MG63 (cell line): Measurements from ENCODE around the gene EPOP. TPM values are rescaled to one million over a fixed set of nuclear protein-coding genes. Genes with fewer than 3 reads are reported as not detected.
"Not testable (repeated sequence)": the region's sequence is repeated elsewhere in the genome, so short reads cannot be mapped to it uniquely, and the experiment has no call there.

Experiments used
- DNase-seq: peaks from one replicate; pipeline ENCODE4 v3.0.0-alpha.2; 2020
- H3K27me3 ChIP-seq: fragments of 250-450 bp; sonication (Bioruptor Pico); 2 replicates; pipeline ENCODE4 v1.5.1; 2020; ENCODE audit warnings: mild to moderate bottlenecking, moderate library complexity
- H3K36me3 ChIP-seq: fragments of 250-450 bp; sonication (Bioruptor Pico); 2 replicates; pipeline ENCODE4 v1.5.1; 2020; ENCODE audit warnings: mild to moderate bottlenecking, moderate library complexity
- H3K4me3 ChIP-seq: fragments of 250-450 bp; sonication (Bioruptor Pico); 2 replicates; pipeline ENCODE4 v1.5.1; 2020; ENCODE audit warnings: mild to moderate bottlenecking, moderate library complexity
- H3K9me3 ChIP-seq: fragments of 250-450 bp; sonication (Bioruptor Pico); 2 replicates; pipeline ENCODE4 v1.5.1; 2020; ENCODE audit warnings: mild to moderate bottlenecking, moderate library complexity
- total RNA-seq: library from RNA; depleted of rRNA; stranded (reverse); fragments of >200 nt; shearing (Covaris generic); gene quantifications from 2 replicates; pipeline ENCODE4 v1.2.3, GENCODE V29; 2014; ENCODE audit warnings: low replicate concordance

Gene EPOP
- total RNA-seq, 1 experiment from 2014 or later: 7.9 TPM

DNA sequence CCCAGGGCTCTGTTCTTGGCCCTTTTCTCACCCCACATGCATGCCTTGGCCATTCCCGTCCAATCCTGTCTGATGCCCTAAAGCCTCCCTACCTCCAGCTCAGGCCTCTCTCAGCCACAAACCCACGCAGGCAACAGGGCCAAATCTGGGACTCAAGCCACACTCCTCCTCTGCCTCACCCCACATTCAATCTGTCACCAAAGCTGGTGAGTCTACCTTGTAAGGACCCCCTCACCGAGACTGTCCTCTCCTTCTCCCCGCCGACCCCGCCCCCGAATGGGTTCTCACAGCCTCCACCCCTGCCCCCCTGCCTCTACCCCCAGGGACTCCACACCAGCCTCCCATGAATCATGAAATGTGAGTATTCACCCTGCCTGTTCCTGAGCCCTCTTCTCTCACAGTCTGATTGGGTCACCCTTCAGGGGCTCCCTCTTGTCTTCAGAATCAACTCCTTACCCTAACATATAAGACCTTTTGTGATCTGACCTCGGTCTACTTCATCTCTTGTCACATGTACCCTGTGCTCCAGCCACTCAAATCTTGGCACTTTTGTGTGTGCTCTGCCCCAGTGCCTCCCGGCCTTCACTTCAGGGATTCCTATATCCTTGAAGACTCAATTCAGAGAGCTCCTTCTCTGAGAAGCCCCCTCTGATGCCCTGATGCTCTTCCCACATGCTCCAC, 10.7 kb downstream of the EPOP start:
- Histone ChIP-seq H3K9me3 (no peaks in the 10 kb centered on the region), H3K4me3 (no peak overlapping the region), H3K36me3 (no peaks in the 10 kb centered on the region), H3K27me3 (peaks cover 3% of the 10 kb centered on the region; the same call in 1 of the 2 replicates)
- DNase-seq: peak; percentile 7

DNA sequence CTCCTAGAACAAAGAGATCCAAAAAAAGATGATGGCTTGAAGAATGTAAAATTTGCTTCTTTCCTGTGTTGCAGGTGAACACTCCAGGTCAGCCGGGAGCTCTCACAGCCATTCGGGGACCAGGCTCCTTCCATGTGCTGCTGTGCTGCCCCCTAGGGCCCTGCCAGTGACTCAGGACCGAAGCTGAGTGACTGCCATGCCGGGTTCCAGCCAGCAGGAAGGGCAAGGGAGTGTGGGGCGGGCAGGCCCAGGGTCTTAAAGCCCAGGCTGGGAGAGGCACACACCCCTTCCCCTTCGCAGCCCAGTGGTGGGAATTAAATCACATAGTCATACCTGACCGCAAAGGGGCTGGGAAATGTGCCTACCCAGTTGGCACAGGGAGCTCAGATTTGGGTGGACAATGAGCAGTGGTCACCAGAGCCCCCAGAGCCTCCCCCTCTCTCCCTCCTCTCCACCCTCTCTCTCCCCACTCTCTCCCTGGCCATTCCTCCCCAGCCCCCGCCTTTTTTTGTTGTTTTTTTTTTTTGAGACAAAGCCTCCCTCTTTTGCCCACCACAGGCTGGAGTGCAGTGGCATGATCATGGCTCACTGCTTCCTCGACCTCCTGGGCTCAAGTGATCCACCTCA, 11.5 kb downstream of the EPOP start:
- Histone ChIP-seq H3K9me3 (no peaks in the 10 kb centered on the region), H3K27me3 (no peaks in the 10 kb centered on the region; the same call in 1 of the 2 replicates), H3K36me3 (no peaks in the 10 kb centered on the region), H3K4me3 (no peak overlapping the region)
- DNase-seq: peak; percentile 73

DNA sequence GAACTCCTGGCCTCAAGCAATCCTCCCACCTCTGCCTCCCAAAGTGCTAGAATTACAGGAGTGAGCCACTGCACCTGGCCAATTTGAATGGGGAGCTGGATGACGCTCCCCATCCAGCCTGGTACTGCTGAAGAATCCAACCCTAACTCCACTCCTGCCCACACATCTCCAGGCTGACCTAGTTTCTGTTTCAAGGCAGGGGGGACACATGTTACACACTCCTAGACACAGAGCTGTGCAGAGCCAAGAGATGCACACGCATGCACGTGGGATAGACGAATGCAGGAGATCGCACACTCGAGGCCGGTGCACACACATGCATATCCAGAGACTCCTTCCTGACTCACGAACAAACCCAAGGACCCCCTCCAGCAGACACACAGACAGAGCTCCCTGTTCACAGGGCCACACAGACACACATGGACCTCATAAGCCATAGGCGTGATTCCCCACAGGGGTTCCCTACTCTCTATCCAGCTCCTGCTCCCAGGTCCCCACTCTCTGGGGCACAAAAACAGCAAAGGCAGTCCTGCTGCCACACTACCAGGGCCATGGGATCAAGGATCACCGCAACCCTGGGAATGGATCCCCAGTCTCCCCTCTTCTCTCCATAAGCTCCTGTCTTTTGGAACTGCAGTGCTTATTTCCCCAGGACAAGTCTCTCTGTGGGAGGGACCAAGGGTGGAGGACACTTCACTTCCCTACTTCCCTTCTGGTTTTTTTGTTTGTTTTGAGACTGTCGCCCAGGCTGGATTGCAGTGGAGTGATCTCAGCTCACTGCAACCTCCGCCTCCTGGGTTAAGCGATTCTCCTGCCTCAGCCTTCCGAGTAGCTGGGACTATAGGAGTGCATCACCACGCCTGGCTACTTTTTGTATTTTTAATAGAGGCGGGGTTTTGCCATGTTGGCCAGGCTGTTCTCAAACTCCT, 14.4 kb downstream of the EPOP start:
- Histone ChIP-seq H3K4me3 (no peak overlapping the region), H3K9me3 (no peaks in the 10 kb centered on the region), H3K36me3 (no peaks in the 10 kb centered on the region), H3K27me3 (no peaks in the 10 kb centered on the region)
- DNase-seq: no peak

DNA sequence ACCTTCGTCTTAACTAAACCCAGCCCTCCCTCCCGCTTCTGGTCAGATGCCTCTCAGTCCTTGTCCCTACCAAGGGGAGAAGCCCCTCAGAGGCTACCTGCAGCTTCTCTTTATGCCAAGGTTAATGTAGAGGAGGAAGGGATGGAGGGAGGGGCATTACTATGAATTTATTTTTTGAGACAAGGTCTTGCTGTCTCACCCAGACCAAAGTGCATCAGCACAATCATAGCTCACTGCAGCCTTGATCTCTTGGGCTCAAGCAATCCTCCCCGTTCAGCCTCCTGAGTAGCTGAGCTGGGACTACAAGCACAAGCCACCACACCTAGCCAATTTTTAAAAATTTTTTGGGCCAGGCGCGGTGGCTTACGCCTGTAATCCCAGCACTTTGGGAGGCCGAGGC, 15.3 kb downstream of the EPOP start:
- no peaks in the 10 kb centered on the region for H3K36me3 ChIP-seq
- no peak for DNase-seq
- H3K9me3 ChIP-seq: no peaks in the 10 kb centered on the region
- H3K4me3 ChIP-seq: no peak overlapping the region
- H3K27me3 ChIP-seq: no peaks in the 10 kb centered on the region

DNA sequence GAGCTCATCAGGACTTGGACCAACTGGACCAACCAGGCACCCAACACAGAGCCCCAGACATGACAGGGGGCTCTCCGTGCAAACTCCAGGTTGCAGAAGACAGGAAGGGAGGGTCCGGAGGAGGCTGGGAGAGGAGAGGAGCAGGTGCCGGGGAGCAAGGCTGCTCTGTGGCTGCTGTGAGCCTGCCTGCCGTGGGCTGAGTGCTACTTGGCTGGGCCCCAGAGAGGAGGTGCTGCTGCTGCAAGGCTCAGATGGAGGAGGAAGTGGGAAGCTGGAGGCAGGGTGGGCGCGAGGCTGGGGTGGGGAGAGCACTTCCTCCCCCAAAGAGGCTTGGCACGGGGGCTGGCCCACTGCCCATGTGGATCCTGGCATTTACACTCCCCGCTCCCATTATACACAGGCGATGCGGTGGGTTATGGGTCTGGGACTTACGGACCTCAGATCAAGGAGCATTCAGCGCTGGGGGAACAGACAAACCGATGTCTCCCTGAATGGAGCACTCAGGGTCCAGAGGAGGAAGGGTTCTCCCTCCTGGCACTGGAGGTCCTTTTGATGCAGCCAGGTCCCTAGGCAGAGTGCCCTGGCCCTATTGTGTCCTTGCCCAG, 15.9 kb downstream of the EPOP start:
- DNase-seq: no peak
- Histone ChIP-seq H3K27me3 (no peaks in the 10 kb centered on the region), H3K36me3 (no peaks in the 10 kb centered on the region)

DNA sequence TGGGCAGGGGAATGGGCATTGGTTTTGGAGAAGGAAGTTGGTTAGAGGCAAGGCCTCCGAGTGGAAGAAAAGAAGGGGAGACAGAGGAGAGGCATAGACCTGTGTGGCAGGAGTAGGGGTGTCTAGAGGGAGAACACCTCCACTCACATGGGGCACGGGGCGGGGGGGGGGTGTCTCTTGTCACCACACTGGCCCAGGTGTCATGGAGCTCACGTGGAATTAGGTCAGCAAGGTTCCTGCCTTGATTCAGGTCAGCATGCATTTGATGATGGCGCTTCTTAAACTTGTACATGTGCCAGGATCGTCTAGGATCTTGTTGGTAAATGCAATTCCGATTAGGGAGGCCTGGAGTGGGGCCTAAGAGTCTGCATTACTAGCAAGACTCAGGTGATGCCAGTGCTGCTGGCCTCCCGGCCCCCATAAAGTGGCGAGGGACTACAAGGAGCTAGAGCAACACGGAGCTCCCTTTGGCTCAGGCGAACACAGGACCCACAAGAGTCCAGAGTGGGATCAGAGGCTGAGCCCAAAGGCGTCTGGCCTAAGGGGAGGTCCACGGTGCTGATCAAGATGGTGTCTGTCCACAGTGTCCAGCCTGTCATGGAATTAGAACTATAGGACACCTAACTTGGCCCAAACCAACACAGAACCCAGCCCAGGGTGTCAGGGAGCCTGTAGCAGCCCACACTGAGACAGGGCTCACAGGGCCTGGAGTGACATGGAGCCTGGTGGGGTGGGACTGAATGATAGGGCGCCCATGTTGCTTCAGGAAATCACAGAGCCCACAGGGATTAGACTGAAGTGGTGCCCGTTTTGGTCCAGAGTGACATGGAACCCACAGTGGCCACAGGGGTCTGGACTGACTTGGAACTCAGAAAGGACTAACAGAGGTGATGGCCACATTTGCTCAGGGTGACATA, 16.7 kb downstream of the EPOP start:
- H3K9me3 ChIP-seq: no peaks in the 10 kb centered on the region
- H3K4me3 ChIP-seq: no peak overlapping the region
- no peaks in the 10 kb centered on the region for H3K27me3 ChIP-seq
- H3K36me3 ChIP-seq: no peaks in the 10 kb centered on the region
- DNase-seq: no peak

More for the DNA sequence above, 15.9 kb downstream of the EPOP start:
- no peaks in the 10 kb centered on the region for H3K9me3 ChIP-seq
- no peak overlapping the region for H3K4me3 ChIP-seq

DNA sequence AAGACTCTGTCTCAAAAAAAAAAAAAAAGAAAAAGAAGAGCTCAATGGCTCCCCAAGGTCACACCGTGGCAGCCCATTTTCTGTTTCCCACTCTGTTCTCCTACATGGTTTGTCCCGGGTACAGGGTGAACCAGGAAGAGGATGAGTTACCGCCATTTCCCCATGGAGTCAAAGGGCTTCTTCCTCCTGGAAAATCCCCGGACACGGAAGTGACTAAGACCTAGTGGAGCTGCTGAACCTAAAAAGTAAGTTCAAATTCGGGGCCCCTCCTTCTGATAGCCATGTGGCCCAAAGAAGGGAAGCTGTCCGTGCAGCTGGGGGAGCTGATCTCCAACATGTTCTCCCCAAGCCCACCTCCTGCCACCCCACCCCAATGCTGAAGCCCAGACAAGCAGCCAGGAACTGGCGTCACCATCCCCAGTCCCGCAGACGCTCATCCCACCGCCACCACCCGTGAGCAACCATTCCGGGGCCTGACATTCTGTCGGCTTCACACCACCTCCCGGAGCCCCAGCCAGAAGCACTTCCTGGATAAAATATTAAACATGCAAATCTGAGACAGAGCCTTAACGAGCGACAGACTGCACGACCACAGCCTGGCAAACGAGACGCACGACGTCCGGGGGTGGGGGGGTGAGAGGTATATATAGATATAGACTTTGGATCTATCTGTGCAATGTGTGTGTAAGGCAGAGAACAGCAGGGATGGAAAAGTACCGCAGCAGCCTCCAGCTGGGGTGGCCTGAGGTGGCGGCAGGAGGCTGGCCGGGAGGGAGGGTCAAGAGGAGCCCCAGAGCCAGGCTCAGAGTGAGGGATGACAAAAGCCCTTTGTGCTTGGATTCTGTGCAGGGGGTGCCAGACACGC, 17.6 kb downstream of the EPOP start:
- no peak for DNase-seq
- Histone ChIP-seq H3K36me3 (no peaks in the 10 kb centered on the region), H3K4me3 (no peak overlapping the region), H3K27me3 (no peaks in the 10 kb centered on the region), H3K9me3 (no peaks in the 10 kb centered on the region)

- Histone ChIP-seq H3K4me3 (no peak overlapping the region), H3K36me3 (no peaks in the 10 kb centered on the region), H3K9me3 (no peaks in the 10 kb centered on the region), H3K27me3 (no peaks in the 10 kb centered on the region)
- no peak for DNase-seq
These were observed 20.1 kb downstream of the EPOP start for GRCh38 chr17:38654411-38655398.

DNA sequence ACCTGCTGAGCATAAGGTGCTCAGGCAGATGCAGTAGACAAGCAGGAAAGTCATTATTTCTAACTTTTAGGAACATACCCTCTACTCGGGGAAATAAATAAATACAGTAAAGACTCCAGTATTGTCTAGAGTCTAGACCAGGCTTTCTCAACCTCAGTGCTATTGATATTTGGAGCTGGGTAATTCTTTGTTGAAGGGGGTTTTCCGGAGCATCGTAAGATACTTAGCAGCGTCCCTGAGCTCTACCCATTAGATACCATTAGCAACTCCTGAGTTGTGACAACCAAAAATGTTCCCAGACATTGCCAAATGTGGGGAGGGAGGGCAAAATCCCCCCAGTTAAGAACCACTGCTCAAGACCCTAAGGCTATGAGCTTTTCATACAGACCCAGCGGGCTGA, 21.1 kb downstream of the EPOP start:
- no peak for DNase-seq
- Histone ChIP-seq H3K4me3 (no peak overlapping the region), H3K27me3 (no peaks in the 10 kb centered on the region), H3K36me3 (no peaks in the 10 kb centered on the region), H3K9me3 (no peaks in the 10 kb centered on the region)

DNA sequence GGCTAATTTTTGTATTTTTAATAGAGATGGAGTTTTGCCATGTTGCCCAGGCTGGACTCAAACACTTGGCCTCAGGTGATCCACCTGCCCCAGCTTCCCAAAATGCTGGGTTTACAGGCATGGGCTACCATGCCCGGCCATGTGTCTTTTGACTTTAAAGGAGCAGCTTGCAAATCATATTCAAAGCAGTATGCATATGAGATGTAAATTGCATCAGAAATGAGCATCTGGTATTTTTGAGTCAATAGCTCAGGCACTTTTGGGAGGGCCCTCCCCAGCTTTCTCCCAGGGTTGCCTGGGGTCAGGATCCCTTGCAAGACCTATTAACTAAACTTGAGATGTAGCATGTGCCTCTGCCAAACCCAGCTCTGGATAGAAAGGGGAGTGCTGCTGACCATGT, 21.5 kb downstream of the EPOP start:
- no peak for DNase-seq
- no peaks in the 10 kb centered on the region for H3K27me3 ChIP-seq
- no peaks in the 10 kb centered on the region for H3K36me3 ChIP-seq
- H3K9me3 ChIP-seq: no peaks in the 10 kb centered on the region
- no peak overlapping the region for H3K4me3 ChIP-seq

GRCh38 chr17:38650653-38651173, 24.0 kb downstream of the EPOP start:
- H3K4me3 ChIP-seq, H3K9me3 ChIP-seq, H3K36me3 ChIP-seq, DNase-seq: not testable (repeated sequence)
- H3K27me3 ChIP-seq: peaks cover 13% of the 10 kb centered on the region

DNA sequence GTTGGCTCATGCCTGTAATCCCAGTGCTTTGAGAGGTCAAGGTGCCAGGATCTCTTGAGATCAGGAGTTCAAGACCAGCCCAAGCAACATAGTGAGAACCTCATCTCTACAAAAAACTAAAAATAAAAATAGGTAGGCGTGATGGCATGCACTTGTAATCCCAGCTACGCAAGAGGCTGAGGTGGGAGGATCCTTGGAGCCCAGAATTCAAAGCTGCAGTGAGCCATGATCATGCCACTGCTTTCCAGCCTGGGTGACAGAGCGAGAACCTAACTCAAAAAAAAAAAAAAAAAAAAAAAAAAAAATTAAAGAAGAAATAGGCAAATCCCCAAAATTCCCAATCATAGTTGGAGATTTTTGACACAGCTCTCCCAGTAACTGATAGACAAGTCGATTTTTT, 36.8 kb downstream of the EPOP start:
- Histone ChIP-seq H3K4me3 (no peak overlapping the region), H3K9me3 (0 out of 2 replicates have a peak, but pooled peaks cover 1% of the 10 kb centered on the region), H3K27me3 (peaks cover 9% of the 10 kb centered on the region), H3K36me3 (no peaks in the 10 kb centered on the region)
- DNase-seq: no peak

DNA sequence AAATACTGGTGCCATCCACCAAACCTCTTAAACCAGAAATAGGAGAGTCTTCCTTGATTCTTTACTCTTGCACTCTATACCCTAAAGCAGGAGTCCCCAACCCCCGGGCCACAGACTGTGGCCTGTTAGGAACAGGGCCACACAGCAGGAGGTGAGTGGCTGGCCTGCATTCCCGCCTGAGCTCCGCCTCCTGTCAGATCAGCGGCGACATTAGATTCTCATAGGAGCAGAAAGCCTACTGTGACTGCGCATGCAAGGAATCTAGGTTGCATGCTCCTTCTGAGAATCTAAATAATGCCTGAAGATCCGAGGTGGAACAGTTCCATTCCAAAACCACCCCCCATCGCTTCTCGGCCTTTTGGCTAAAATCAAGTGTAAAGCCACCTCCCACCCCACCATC, 38.7 kb downstream of the EPOP start:
- 0 out of 2 replicates have a peak, but pooled peaks cover 1% of the 10 kb centered on the region for H3K9me3 ChIP-seq
- H3K4me3 ChIP-seq: no peak overlapping the region
- H3K36me3 ChIP-seq: no peaks in the 10 kb centered on the region
- DNase-seq: no peak
- peaks cover 2% of the 10 kb centered on the region; the same call in 1 of the 2 replicates for H3K27me3 ChIP-seq

DNA sequence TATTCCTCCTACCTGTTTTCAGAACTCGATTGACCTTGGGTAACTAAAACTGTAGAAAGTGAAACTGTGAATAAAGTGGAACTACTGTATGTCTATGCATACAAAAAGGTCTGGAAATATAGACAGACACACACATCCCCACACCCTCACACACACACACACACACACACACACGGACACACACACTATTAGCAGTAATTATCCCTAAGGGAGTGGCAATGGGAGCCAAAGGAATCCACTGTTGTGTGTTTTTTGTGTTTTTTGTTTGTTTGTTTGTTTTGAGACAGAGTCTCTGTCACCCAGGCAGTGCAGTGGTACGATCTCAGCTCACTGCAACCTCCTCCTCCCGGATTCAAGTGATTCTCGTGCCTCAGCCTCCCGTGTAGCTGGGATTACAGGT, 42.4 kb downstream of the EPOP start:
- DNase-seq: no peak
- H3K9me3 ChIP-seq: no peaks in the 10 kb centered on the region
- H3K27me3 ChIP-seq: no peaks in the 10 kb centered on the region
- H3K36me3 ChIP-seq: no peaks in the 10 kb centered on the region
- H3K4me3 ChIP-seq: no peak overlapping the region
